ES-I3 (cell line): Measurements from ENCODE around the gene SPTBN4.
A peak's percentile ranks its signal among the peaks of the same experiment; 100 is the strongest.
"Not testable (repeated sequence)": the region's sequence is repeated elsewhere in the genome, so short reads cannot be mapped to it uniquely, and the experiment has no call there.

Source experiments
- H3K36me3 ChIP-seq: 2 replicates; pipeline ENCODE4 v1.6.1; 2013; ENCODE audit warnings: mild to moderate bottlenecking, low read length, control low read depth, moderate library complexity; ENCODE audit not compliant: insufficient read depth
- H3K4me1 ChIP-seq: 2 replicates; pipeline ENCODE4 v1.6.1; 2013; ENCODE audit warnings: mild to moderate bottlenecking, control low read depth, low read length; ENCODE audit not compliant: insufficient read depth
- H3K9ac ChIP-seq: 2 replicates; pipeline ENCODE4 v1.6.1; 2013; ENCODE audit warnings: low read depth, mild to moderate bottlenecking, low read length, moderate library complexity
- H3K9me3 ChIP-seq: 2 replicates; pipeline ENCODE4 v1.6.1; 2013; ENCODE audit warnings: mild to moderate bottlenecking, low read length, moderate library complexity; ENCODE audit not compliant: control insufficient read depth, insufficient read depth

SPTBN4 gene

DNA sequence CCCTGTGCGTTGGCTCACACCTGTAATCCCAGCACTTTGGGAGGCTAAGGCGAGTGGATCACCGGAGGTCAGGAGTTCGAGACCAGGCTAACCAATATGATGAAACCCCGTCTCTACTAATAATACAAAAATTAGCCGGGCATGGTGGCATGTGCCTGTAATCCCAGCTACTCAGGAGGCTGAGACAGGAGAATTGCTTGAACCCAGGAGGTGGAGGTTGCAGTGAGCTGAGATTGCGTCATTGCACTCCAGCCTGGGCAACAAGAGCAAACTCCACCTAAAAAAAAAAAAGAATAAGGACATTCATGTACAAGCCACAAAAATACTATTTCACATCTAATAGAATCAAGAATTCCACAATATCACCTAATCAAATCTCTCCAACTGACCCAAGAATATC is 38.6 kb upstream of the SPTBN4 start:
- not testable (repeated sequence) for H3K4me1 ChIP-seq, H3K9me3 ChIP-seq, H3K9ac ChIP-seq, H3K36me3 ChIP-seq

DNA sequence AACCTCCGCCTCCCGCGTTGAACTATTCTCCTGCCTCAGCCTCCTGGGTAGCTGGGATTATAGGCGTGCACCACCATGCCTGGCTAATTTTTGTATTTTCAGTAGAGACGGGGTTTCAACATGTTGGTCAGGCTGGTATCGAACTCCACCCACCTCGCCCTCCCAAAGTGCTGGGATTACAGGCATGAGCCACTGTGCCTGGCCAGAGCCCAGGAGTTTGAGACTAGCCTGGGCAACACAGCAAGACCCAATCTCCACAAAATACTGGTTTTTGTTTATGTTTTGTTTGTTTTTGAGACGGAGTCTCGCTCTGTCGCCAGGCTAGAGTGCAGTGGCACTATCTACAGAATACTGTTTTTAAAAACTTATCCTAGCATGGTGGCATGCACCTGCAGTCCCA is 36.6 kb upstream of the SPTBN4 start:
- H3K4me1 ChIP-seq, H3K36me3 ChIP-seq, H3K9ac ChIP-seq, H3K9me3 ChIP-seq: not testable (repeated sequence)

DNA sequence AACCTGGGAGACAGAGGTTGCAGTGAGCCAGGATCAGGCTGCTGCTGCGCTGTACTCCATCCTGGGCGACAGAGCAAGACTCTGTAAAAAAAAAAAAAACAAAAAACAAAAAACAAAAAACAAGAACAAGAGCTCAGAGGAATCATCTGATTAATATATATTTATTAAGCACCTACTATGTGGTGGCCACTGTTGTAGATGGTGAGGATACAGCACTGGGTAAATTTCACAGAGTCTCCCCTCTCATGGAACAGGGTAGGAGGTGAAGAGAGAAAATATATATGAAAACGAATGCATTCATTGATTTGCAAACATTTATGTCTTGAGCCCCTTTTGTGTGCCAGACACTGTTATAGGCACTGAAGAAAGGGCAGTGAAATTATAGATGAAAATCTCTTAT is 35.1 kb upstream of the SPTBN4 start:
- Histone ChIP-seq H3K4me1 (peaks cover 5% of the 10 kb centered on the region; the same call in 1 of the 2 replicates), H3K9ac (no peak overlapping the region), H3K36me3 (no peaks in the 10 kb centered on the region), H3K9me3 (no peaks in the 10 kb centered on the region)

DNA sequence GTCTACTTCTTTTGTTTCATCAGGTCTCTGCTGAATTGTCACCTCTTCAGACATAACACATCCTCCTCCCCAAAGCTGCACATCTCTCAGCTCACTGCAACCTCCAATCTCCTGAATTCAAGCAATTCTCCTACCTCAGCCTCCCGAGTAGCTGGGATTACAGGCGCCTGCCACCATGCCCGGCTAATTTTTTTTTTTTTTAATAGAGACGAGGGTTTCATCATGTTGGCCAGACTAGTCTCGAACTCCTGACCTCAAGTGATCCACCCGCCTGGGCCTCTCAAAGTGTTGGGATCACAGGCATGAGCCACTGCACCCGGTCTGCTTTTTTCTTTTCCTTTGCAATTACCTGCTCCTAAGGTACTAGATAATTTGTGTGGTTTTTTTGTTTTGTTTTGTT is 34.0 kb upstream of the SPTBN4 start:
- not testable (repeated sequence) for H3K4me1 ChIP-seq, H3K9ac ChIP-seq, H3K36me3 ChIP-seq, H3K9me3 ChIP-seq

DNA sequence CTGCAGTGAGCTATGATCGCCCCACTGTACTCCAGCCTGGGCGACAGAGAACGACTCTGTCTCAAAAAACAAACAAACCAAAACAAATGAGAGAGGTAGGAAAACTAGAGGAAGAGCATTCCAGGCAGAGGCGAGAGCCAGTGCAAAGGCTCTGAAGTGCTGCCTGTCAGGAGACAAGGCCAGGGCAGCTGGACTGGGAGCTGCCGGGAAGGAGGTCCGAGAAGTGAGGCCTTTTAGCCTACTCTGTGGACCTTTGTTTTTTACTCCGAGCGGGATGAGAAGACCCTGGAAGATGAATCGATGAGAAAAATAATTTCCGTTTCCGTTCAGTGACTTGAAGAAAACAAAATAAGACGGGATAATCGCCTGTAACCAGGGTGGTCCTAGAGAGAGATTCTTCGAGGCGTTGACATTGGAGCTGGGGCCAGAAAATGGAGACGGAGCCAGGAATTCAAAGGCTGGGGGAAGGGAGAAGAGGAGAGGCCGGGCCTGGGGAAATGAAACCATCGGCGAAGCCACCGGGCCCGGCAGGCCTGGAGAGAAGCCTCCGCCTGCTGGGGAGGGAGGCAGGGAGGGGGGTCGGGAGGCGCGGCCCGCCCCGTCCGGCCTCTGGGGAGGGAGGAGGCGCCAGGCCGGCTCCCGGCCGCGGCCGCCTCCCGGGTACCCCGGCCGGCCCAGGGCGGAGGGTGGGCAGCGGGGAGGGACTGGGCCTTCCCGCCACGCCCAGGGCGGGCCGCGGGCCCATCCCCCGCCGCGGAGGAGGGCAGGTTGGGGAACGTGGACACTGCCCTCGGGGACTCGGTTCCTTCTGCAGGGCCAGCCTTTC is 33.2 kb upstream of the SPTBN4 start:
- Histone ChIP-seq H3K4me1 (peaks cover 5% of the 10 kb centered on the region; the same call in 1 of the 2 replicates), H3K9me3 (no peaks in the 10 kb centered on the region), H3K36me3 (no peaks in the 10 kb centered on the region), H3K9ac (peak overlapping the region; percentile 69)

DNA sequence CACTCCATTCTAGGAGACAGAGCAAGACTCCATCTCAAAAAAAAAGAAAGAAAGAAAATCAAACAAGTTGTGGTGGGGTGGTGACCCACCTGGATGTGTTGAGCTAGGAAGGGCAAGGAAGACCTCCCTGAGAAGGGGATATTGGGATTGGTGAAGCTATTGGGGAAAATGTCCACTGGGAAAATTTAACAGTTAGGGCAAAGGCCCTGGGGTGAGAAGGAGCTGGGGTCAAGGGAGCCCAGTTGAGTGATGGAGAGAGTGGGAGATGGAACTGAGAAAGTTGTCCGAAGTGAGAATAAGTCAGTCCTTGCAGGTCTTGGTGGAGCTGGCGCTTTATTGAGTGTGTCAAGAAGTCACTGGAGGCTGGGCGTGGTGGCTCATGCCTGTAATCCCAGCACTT is 28.5 kb upstream of the SPTBN4 start:
- Histone ChIP-seq H3K4me1 (peaks cover 13% of the 10 kb centered on the region), H3K36me3 (peaks cover 16% of the 10 kb centered on the region; the same call in 1 of the 2 replicates), H3K9ac (no peak overlapping the region), H3K9me3 (no peaks in the 10 kb centered on the region)

DNA sequence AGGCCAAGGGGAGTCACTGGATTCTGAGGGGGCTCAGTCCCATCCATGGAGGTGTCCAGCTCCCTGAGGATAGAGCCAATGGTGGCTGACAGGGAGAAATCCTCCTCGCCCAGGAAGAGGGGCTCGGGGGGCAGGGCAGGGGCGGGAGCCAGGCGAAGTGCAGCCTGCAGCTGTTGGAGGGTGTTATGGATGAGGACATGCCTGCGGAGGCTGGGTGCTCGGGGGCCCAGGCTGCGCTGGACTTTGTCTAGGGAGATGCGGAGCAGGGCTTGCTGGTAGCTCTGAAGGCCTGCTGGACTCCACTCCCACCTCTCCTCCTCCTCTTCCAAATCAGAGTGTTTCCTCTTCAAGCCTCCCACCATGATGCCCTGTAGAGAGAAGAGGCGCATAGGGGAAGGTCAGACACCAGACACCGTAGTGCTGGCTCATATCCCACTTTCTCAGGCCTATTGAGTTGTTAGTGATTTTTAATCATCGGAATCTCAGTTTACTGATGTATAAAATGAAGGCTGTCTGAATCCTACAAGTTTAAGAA is 25.0 kb upstream of the SPTBN4 start:
- peaks cover 15% of the 10 kb centered on the region for H3K4me1 ChIP-seq
- no peak overlapping the region for H3K9ac ChIP-seq
- peaks cover 16% of the 10 kb centered on the region; the same call in 1 of the 2 replicates for H3K36me3 ChIP-seq
- no peaks in the 10 kb centered on the region for H3K9me3 ChIP-seq

DNA sequence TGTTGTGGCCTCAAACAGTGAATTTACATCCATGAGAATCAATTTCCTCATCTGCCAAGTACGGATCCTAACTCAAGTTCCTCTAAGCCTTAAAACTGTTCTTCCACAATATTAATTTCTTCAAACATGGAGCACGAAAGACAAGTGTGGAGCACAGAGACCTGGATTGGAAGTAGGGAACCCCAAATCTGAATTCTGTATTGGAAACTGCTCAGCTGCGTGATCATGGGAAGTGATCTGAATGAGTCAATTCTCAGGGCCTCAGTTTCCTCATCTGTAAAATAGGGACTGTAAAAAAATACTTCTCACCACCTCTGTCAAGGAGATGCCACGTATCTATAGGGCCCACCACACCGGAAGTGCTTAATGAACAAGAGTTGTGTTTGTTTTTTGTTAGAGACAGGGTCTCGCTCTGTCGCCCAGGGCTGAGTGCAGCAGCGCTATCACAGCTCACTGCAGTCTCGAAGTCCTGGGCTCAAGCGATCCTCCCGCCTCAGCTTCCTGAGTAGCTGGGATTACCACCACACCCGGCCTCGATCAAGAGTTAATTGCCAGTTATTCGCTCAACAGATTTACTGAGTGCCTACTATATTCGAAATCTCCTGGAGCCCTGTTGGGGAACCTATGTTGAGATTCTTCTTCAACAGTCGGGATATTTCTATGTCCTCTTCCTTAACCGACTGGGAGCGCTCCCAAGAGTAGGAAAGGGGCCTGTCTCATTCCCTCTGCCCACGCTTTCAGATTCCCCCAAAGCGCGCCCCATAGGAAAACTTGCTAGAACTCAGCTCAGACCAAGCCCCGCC is 24.3 kb upstream of the SPTBN4 start:
- H3K9ac ChIP-seq = peak overlapping the region; percentile 62; the same call in 1 of the 2 replicates
- peaks cover 16% of the 10 kb centered on the region; the same call in 1 of the 2 replicates for H3K36me3 ChIP-seq
- H3K9me3 ChIP-seq = no peaks in the 10 kb centered on the region
- H3K4me1 ChIP-seq = peaks cover 15% of the 10 kb centered on the region

DNA sequence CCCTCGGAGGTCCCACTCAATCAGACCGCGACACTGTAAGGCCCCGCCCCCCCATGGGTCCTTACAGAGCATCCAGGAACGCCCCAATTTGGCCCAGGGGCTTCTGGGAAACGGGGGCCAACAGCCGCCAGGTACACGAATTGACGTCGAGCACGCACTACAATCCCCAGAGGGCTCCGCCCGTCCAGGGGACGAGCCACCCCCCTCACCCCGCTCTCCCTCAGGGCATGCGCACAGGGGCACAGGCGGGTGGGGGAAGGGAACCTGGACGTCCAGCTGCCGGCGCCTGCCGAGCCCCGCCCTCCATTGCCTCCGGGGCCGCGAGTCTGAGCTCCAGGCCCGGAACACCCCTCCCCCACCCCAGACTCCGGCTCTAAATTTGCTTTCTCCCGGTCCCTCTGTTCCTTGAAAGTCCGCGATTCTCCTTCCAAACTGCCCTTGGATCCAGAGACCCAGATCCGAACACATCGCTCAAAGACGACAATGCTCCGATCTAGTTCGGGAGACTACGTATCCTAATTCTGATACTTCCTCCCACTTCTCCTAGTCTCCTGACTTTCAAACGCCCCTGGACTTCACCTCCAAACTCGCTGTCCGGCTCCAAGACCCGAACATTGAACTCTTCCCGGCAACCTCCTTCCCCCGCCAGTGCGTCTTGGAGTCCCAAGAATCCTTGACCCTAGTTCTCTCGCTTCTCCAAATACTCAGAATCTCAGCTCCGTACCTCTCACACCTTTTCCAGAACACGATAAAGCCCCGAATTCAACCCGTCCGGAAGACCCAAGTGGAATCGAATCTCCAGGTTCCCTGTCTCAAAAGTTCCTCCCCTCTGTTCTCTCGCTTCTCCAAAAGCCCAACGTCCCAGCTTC is 23.4 kb upstream of the SPTBN4 start:
- no peaks in the 10 kb centered on the region for H3K9me3 ChIP-seq
- peaks cover 15% of the 10 kb centered on the region for H3K4me1 ChIP-seq
- peaks cover 16% of the 10 kb centered on the region; the same call in 1 of the 2 replicates for H3K36me3 ChIP-seq
- H3K9ac ChIP-seq = peak overlapping the region; percentile 99

DNA sequence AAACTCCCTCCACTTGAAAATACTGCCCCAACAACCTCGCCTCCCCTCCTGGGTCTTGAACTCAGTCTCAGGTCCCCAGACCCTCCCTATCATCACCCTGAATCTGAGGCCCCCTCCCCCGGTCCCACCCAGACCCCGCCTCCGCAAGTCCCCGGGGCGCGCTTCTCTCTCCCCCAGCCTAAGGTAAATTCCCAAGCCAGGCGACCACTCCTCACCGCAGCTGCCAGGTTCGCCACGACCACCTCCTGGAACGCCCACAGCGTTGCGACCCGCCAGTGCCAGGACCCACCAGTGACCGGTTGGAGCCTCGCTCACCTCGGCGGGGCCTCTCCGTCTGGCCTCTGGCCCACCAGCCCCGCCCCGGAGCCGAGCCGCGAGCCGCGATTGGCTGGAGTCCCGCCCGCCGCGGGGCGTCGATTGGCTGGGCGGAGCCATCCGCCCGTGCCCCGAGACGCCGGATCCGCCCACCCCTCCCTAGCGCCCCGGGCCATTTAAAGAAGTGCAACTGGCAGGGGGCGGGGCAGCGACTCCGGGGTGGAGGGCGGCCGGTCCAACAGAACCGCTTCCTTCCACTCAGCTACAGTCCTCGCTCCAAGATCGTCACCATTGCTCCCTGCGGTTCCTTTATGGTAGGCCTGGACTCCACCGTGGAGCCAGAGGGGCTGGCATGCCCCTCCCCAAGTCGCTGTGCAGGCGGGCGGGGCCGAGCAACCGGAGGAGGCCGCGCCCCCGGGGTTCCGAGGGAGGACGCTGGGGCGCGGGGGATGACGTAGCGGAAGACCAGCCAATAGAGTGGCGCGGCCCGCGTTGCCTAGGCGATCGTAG is 22.6 kb upstream of the SPTBN4 start, which contains the start of gene SERTAD3:
Gene SERTAD3 (minus strand): TSS at position 336 of the 825 bp plus-strand sequence. CDS start 2,255 bp downstream, outside the sequence.
- peak within 1 kb of the TSS; percentile 99 for H3K9ac ChIP-seq
- no peaks in the 10 kb centered on the region for H3K9me3 ChIP-seq
- peaks cover 15% of the 10 kb centered on the region for H3K4me1 ChIP-seq

DNA sequence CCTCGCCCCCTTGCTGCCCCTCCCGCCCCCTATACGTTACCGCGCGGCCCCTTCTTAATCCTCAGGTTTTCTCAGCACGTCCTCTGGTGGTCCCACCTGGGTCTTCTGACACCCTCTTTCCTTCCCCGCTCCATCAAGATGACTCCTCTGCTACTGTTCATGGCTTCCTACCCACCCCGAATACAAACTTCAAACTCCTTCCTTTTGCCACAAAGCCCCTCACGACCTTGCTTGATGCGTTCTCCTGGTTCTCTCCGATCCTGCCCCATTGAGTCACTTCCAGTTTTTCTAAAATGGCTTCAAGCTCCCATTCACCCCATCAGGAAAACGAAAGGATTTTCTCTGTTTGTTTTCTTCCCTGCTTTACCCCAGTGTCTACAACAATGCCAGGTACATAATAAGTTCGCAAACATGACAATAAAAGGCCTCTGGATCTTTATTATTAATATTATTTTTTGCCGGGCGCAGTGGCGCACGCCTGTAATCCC is 21.9 kb upstream of the SPTBN4 start:
- H3K9ac ChIP-seq = peak overlapping the region; percentile 55
- H3K9me3 ChIP-seq = no peaks in the 10 kb centered on the region
- H3K36me3 ChIP-seq = peaks cover 16% of the 10 kb centered on the region; the same call in 1 of the 2 replicates

More for the DNA sequence above, 22.6 kb upstream of the SPTBN4 start, which contains the start of gene SERTAD3:
- H3K36me3 ChIP-seq = peaks cover 16% of the 10 kb centered on the region; the same call in 1 of the 2 replicates

DNA sequence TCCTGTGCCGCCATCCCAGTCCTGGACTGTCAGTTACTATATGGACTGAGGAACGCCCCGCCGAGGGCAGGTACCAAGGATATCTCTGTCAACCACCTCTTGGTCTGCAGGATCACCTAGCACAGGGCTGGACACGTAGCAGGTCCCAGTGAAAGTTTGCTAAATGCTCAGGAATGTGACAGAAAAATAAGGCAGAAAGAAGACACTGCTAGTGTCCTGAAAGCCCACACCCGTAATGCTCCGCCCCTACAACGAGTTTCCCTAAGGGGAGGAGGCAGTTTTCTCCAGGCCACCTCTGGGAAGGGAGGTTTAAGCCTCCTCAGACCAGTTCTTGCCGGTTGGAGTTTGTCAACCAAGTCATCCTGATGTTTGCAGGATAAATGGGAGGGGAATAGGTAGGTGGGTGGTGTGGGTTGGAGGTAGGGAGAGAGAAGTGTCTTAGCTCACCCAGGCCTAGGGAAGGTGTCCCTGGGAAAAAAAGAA is 21.0 kb upstream of the SPTBN4 start:
- H3K4me1 ChIP-seq = peaks cover 15% of the 10 kb centered on the region
- no peaks in the 10 kb centered on the region for H3K9me3 ChIP-seq
- H3K9ac ChIP-seq = no peak overlapping the region
- H3K36me3 ChIP-seq = peaks cover 11% of the 10 kb centered on the region; the same call in 1 of the 2 replicates

More for the DNA sequence above, 21.9 kb upstream of the SPTBN4 start:
- peaks cover 15% of the 10 kb centered on the region for H3K4me1 ChIP-seq
